ENCODE results near the gene KRT37. TPM values are rescaled to one million over a fixed set of nuclear protein-coding genes. Genes with fewer than 3 reads are reported as not detected.

The KRT37 gene
- total and polyA plus RNA-seq, 9 of the 15 experiments (the other 6 are each of a cell fraction or from before 2014, with no cell fraction given), result not detected

GRCh38 chr17:41383690-41384089, 40.7 kb downstream of the KRT37 start:
- intact Hi-C loops (cut with micrococcal nuclease) (no loop called here), in situ Hi-C loops (cut with MboI) (no loop called here)
- no peaks in the 10 kb centered on the region for H3K9me1 ChIP-seq (ENCODE audit: control insufficient read depth, insufficient read depth, low read length)
- no peaks in the 10 kb centered on the region for H4K20me1 ChIP-seq (replicated peaks; ENCODE audit: control insufficient read depth, insufficient read depth, low read length)
- ATAC-seq (no peak), FAIRE-seq (no peak), DNase-seq (ENCODE audit: extremely low read depth in 1 of 4, low spot score in 3 of 4) (no peak)
- no peaks in the 10 kb centered on the region for H3K36me3 ChIP-seq (ENCODE audit: control insufficient read depth, insufficient read depth, low read length)
- H3K9ac ChIP-seq (ENCODE audit: insufficient read depth in 1 of 2, low read depth in 2 of 2, low read length in 2 of 2), result no peak overlapping the region
- WGBS (ENCODE audit: insufficient coverage, low coverage, missing lambda C conversion rate), result 12% methylated on average over 1 of the region's 1 CpG
- H3K79me2 ChIP-seq (ENCODE audit: control insufficient read depth, insufficient read depth, low read length), result no peaks in the 10 kb centered on the region
- POLR2A ChIA-PET, result no interaction called here
- no peak overlapping the region for H3K27ac ChIP-seq (ENCODE audit: extremely low read depth, low read depth, low read length)
- H3K4me1 ChIP-seq (replicated peaks in 1 of 2; ENCODE audit: control insufficient read depth in 2 of 2, insufficient read depth in 2 of 2, low read length in 2 of 2), result no peaks in the 10 kb centered on the region
- H3K27me3 ChIP-seq (ENCODE audit: control insufficient read depth in 2 of 2, insufficient read depth in 2 of 2, low read length in 2 of 2), result peaks cover 5 to 35% of the 10 kb centered on the region in 2 experiments; a peak in 4 of 5 replicates
- no TSS peak for BruUV-seq (replicated peaks)
- no peak overlapping the region for H3K4me2 ChIP-seq (ENCODE audit: insufficient read depth, low read length)
- TF ChIP-seq SIRT6 (IDR thresholded peaks at IDR 0.05; ENCODE audit: low read depth, low read length) (no peak), ZNF644 (tag; IDR thresholded peaks at IDR 0.05; ENCODE audit: low read depth) (no peak), KLF16 (IDR thresholded peaks at IDR 0.05) (no peak), CEBPG (CRISPR knock-in tag; IDR thresholded peaks at IDR 0.05) (no peak), CEBPG (tag; conservative IDR thresholded peaks at IDR 0.05 in 1 of 2, IDR thresholded peaks at IDR 0.05 in 1 of 2) (peak; percentile 57 to 76; a peak in 3 of 4 replicates), CEBPB (tag; IDR thresholded peaks at IDR 0.05) (peak; percentile 79)
- CTCF ChIA-PET (ENCODE audit: low intra/inter-chr PET ratio), result no interaction called here
- H2AFZ ChIP-seq (ENCODE audit: low read depth, low read length), result no peak overlapping the region
- H3K4me3 ChIP-seq, result no peak overlapping the region
- H3K9me3 ChIP-seq (replicated peaks; ENCODE audit: control insufficient read depth, insufficient read depth, low read depth, low read length), result no peaks in the 10 kb centered on the region

DNA sequence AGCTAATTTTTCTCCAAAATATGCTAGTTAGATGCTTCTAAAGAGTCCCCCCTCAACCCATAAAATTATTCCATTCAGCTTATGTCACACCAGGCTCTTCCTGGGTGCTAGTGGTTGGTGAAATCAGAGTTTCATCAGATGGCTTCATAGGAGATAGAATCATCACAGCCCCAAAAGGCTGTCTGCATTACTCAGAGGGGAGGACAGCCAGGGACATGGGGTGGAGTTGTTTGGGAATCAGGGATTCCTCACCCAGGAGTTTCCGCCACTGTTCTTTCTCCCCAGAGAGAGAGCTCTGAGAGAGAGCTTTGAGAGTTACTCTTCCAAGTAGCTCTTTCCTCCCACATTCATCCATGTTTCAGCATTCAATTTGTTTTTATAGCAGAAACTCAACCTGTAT, 42.0 kb downstream of the KRT37 start:
- POLR2A ChIA-PET, result interaction anchor here (0.6 kb wide), 1 partner anchor 57 kb away, joined by 3 read pairs; no protein-coding TSS in a partner anchor
- no peak for TF ChIP-seq HBP1 (CRISPR knock-in tag; IDR thresholded peaks at IDR 0.05)
- TF ChIP-seq MCM2 (IDR thresholded peaks at IDR 0.05; ENCODE audit: low read depth), result no peak
- no peak for TF ChIP-seq L3MBTL2 (IDR thresholded peaks at IDR 0.05)
- TF ChIP-seq MIER1 (IDR thresholded peaks at IDR 0.05; ENCODE audit: low read depth), result no peak

More for the DNA sequence above, 42.0 kb downstream of the KRT37 start:
- Histone ChIP-seq H3K9me3 (replicated peaks; ENCODE audit: control insufficient read depth, insufficient read depth, low read depth, low read length) (no peaks in the 10 kb centered on the region), H2AFZ (ENCODE audit: low read depth, low read length) (no peak overlapping the region), H3K27ac (ENCODE audit: extremely low read depth, low read depth, low read length) (no peak overlapping the region), H3K4me1 (replicated peaks in 1 of 2; ENCODE audit: control insufficient read depth in 2 of 2, insufficient read depth in 2 of 2, low read length in 2 of 2) (no peaks in the 10 kb centered on the region), H3K27me3 (ENCODE audit: control insufficient read depth in 2 of 2, insufficient read depth in 2 of 2, low read length in 2 of 2) (peaks cover 5 to 43% of the 10 kb centered on the region in 2 experiments; a peak in 4 of 5 replicates), H3K36me3 (ENCODE audit: control insufficient read depth, insufficient read depth, low read length) (no peaks in the 10 kb centered on the region), H3K4me2 (ENCODE audit: insufficient read depth, low read length) (no peak overlapping the region), H3K9me1 (ENCODE audit: control insufficient read depth, insufficient read depth, low read length) (no peaks in the 10 kb centered on the region), H3K4me3 (no peak overlapping the region), H3K79me2 (ENCODE audit: control insufficient read depth, insufficient read depth, low read length) (no peaks in the 10 kb centered on the region), H3K9ac (ENCODE audit: insufficient read depth in 1 of 2, low read depth in 2 of 2, low read length in 2 of 2) (no peak overlapping the region), H4K20me1 (replicated peaks; ENCODE audit: control insufficient read depth, insufficient read depth, low read length) (no peaks in the 10 kb centered on the region)
- WGBS (ENCODE audit: insufficient coverage, low coverage, missing lambda C conversion rate), result 0% methylated on average over 1 of the region's 1 CpG
- intact Hi-C loops (cut with micrococcal nuclease), result no loop called here
- in situ Hi-C loops (cut with MboI), result no loop called here
- CTCF ChIA-PET (ENCODE audit: low intra/inter-chr PET ratio), result interaction anchor here (0.6 kb wide), 1 partner anchor 280 kb away, joined by 3 read pairs; no protein-coding TSS in a partner anchor
- DNase-seq (ENCODE audit: extremely low read depth in 1 of 4, low spot score in 3 of 4) (no peak), FAIRE-seq (no peak), ATAC-seq (no peak)
- BruUV-seq (replicated peaks), result no TSS peak

Data from K562 (cell line).